ENCODE results near the gene THADA. TPM values are rescaled to one million over a fixed set of nuclear protein-coding genes. Genes with fewer than 3 reads are reported as not detected.

THADA gene
- total and polyA plus RNA-seq, 8 donors = 9.4 to 25.1 (median 18.2) TPM

GRCh38 chr2:43619511-43619910 lies 23.7 kb upstream of the THADA start:
- intact Hi-C loops (cut with DNase I) = no loop called here

DNA sequence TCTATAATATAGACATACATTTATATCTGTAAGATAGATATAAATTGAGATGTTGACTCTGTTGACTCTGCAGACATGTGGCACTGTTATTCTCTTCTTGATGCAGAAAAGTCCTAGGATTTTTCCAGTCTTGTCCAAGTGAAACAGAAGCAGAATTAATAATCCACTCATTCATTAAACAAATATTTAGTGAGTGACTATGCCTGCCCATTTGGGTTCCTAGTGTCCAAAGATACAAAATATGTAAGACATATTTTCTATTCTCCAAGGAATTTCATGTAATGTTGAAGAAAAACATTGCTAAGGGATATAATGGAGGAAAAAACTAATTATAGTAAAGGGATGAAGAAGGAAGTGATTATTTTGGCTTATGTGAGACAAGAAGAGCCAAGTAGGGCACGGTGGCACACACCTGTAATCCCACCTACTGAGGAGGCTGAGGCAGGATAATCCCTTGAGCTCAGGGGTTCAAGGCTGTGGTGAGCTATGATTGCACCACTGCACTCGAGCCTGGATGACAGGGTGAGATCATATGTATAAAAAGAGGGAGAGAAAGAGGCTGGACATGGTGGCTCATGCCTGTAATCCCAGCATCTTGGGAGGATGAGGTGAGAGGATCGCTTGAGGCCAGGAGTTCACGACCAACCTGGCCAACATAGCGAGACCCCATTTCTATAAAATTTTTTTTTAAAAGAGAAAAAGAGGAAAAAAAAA lies 21.3 kb upstream of the THADA start:
- TF ChIP-seq CTCF (IDR thresholded peaks at IDR 0.05) = no peak

More at GRCh38 chr2:43619511-43619910, 23.7 kb upstream of the THADA start:
- H3K27ac ChIP-seq = no peak overlapping the region
- 82 to 87% methylated on average over 10 of the region's 10 CpGs for WGBS, 2 donors
- H3K36me3 ChIP-seq = no peaks in the 10 kb centered on the region
- FAIRE-seq (no peak), ATAC-seq (no peak), DNase-seq (no peak)
- H3K9me3 ChIP-seq = no peaks in the 10 kb centered on the region
- no peak for TF ChIP-seq CTCF (IDR thresholded peaks at IDR 0.05)
- no peaks in the 10 kb centered on the region for H3K27me3 ChIP-seq
- H3K4me3 ChIP-seq = no peak overlapping the region
- no peaks in the 10 kb centered on the region for H3K4me1 ChIP-seq

DNA sequence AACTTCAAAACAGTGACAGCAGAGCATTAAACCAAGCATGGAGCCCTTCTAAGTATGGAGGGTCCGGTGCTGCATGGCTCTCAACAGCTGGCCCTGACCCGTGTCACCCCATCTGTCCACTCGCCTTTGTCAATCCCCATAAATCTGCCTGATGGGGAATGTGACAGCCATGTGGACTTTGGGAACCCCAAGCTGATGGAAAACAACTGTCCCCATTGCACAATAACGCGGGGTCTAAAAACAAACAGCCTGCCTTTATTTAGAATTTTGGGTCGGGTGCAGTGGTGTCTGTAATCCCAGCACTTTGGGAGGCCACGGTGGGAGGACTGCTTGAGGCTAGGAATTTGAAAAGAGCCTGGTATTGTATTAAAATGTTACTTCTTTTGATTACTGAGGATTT lies 17.1 kb upstream of the THADA start:
- FAIRE-seq = no peak
- no peak for ATAC-seq
- intact Hi-C loops (cut with DNase I) = no loop called here

More for the DNA sequence above, 21.3 kb upstream of the THADA start:
- intact Hi-C loops (cut with DNase I) = no loop called here
- DNase-seq (no peak), FAIRE-seq (no peak), ATAC-seq (no peak)
- 73 to 80% methylated on average over 5 of the region's 5 CpGs for WGBS, 2 donors
- Histone ChIP-seq H3K27ac (no peak overlapping the region), H3K36me3 (no peaks in the 10 kb centered on the region), H3K9me3 (no peaks in the 10 kb centered on the region), H3K4me1 (no peaks in the 10 kb centered on the region), H3K27me3 (no peaks in the 10 kb centered on the region), H3K4me3 (no peak overlapping the region)

GRCh38 chr2:43611987-43612894 lies 16.4 kb upstream of the THADA start:
- H3K9me3 ChIP-seq = no peaks in the 10 kb centered on the region
- peak; percentile 27 to 79 (median 70) for TF ChIP-seq CTCF (IDR thresholded peaks at IDR 0.05)
- ATAC-seq (peak; percentile 82 to 96 (median 92)), DNase-seq (peak in 4 of 6 donors; percentile 32 to 74 (median 50)), FAIRE-seq (peak; percentile 47)
- no peaks in the 10 kb centered on the region for H3K36me3 ChIP-seq
- H3K27ac ChIP-seq = no peak overlapping the region
- intact Hi-C loops (cut with DNase I) = no loop called here
- H3K27me3 ChIP-seq = no peaks in the 10 kb centered on the region
- H3K4me3 ChIP-seq = no peak overlapping the region
- no peaks in the 10 kb centered on the region for H3K4me1 ChIP-seq
- WGBS, 2 donors = 43 to 51% methylated on average over 14 of the region's 14 CpGs

More for the DNA sequence above, 17.1 kb upstream of the THADA start:
- no peak for TF ChIP-seq CTCF (IDR thresholded peaks at IDR 0.05)
- Histone ChIP-seq H3K27me3 (no peaks in the 10 kb centered on the region), H3K27ac (no peak overlapping the region), H3K36me3 (no peaks in the 10 kb centered on the region), H3K9me3 (no peaks in the 10 kb centered on the region), H3K4me3 (no peak overlapping the region), H3K4me1 (no peaks in the 10 kb centered on the region)
- no peak for DNase-seq
- 77 to 84% methylated on average over 7 of the region's 7 CpGs for WGBS, 2 donors

Measured in pancreas (tissue), 10 donors.